SHP77 treated with DMSO at 0.1 percent for 48 hours (cell line): Measurements from ENCODE around the gene SLC39A7.

ENCODE experiments used
- DNase-seq: peaks from one replicate; lab custom pipeline; 2025; lab: John Stamatoyannopoulos, UW

The SLC39A7 gene

DNA sequence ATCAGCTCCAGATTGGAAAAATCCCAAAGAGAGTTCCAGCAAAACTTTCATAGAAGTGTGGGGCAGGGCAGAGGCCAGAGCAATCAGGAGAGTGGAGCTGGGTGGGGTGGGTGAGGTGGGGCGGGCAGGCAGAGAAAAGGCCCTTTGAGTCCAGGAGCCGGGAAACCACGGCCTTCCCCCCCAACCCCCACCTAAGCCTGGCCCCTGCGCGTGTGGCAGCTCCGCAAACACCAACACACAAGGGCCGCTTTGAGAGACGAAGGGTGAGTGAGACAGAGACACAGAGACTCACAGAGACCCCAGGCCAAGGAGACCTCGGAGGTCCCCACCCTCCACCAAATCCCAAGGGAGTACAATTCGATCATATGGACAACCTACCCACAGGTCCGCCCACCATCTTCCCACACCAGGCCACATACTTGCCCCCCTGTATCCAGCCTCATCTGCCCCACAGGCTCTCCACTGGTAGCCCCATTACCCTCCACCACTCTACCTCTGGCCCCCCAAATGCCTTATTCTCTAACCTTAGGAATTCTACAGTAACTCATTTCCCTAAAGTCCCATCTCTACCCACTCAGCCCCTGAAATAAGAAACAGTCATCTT, 10.1 kb upstream of the SLC39A7 start:
- no peak for DNase-seq

GRCh38 chr6:33191383-33192104, 9.1 kb upstream of the SLC39A7 start:
- DNase-seq, result no peak

GRCh38 chr6:33192105-33192646, 8.5 kb upstream of the SLC39A7 start, which contains the start of gene COL11A2:
Gene COL11A2, minus strand, starts transcription at chr6:33192467. Its CDS starts 227 bp downstream, at chr6:33192240.
- no peak for DNase-seq

DNA sequence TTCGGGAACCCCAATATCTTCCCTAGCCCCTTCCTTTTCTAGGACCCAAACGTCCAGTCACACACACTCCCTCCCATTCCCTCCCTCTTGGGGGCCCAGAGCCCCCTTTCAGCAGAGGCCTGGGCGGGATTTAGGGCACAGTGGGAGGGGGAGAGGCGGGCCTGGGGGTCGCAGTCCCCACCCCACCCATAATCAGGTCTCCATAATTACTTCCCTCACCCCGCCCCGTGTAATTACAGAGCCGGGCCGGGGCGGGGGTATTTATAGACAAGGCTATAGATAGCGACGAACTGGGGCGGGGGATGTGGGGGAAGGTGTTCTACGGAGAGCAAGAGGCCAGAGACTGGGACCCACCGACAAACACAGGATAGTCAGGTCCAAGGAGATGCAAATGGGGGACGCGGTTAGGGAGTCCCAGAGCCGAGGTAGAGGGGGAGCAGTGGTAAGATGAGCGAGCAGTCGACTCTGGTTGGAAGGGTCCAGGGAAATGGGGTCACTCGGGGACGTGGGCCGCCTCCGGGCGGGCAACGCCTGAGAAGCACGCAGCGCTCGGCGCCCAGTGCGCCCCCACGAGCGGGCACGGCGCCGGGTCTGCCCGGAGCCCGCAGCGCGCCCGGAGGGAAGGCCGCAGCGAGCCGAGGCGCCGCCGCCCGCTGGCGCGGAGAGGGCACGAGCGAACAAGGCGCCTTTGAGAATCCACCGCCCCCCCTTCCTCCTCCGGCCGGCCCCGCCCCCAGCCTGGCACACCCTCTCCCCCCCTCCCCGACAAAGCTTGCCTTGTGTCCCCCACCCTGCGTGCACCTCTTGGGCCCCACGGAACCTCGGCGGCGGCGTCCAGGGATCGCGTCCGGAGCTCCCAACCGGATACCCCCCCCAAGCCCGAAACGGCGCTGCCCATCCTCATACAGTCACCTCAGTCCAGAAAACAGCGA, 7.7 kb upstream of the SLC39A7 start:
- DNase-seq, result no peak

GRCh38 chr6:33193619-33194018, 7.0 kb upstream of the SLC39A7 start:
- no peak for DNase-seq

DNA sequence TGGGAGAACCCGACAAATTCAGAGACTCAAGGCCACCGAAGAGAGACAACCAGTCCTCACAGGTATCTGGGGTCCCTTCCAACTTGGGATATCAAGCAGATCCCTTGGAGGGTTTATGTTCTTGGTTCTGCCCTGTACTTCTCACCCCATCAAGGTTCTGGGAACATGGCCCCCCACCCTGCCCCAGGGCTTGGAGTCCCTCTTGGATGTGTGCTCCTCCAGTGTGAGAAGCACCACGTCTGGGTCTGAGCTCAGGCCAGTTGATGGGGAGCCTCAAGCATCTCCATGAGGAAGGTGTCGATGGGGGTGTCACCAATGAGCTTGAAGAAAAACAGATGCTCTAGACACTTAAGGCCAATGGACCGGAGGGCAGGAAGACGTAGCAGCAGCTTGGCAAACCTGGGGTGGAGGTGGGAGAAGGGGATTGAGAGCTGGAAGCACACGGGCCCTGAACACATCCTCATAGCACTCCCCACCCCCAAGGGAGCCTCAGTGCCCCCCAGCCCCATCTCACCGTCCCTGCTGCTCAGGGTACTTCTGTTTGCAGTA, 6.2 kb upstream of the SLC39A7 start:
- no peak for DNase-seq

- no peak for DNase-seq
Measured at GRCh38 chr6:33195304-33196165, 5.1 kb upstream of the SLC39A7 start.

- DNase-seq, result no peak
Measured at GRCh38 chr6:33197431-33198048, 3.1 kb upstream of the SLC39A7 start.

GRCh38 chr6:33198159-33198852, 2.4 kb upstream of the SLC39A7 start:
- no peak for DNase-seq

DNA sequence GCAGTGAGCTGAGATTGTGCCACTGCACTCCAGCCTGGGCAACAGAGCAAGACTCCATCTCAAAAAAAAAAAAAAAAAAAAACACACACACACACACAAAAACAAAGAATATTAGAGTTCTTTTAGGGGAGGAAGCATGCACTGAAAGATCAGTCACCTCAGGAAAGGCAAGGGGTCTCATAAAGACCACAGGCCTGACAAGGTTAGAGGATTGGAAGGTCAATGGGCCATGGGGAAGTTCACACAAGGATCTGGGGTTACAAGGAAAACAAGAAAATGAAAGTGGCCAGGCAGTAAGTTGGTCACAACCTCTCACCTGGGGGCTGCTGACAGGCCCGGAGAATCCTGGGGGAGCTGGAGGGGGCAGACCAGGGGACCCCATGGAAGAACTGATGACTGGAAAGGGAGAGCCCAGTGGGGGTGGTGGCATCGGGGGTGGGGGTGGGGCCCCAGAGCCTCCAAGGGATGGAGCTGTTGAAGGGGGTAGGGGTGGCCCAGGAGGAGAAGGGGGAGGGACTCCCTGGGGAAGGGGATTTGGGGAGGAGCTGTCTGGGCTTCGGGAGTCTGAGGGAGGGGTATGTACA, 1.7 kb upstream of the SLC39A7 start:
- no peak for DNase-seq

DNA sequence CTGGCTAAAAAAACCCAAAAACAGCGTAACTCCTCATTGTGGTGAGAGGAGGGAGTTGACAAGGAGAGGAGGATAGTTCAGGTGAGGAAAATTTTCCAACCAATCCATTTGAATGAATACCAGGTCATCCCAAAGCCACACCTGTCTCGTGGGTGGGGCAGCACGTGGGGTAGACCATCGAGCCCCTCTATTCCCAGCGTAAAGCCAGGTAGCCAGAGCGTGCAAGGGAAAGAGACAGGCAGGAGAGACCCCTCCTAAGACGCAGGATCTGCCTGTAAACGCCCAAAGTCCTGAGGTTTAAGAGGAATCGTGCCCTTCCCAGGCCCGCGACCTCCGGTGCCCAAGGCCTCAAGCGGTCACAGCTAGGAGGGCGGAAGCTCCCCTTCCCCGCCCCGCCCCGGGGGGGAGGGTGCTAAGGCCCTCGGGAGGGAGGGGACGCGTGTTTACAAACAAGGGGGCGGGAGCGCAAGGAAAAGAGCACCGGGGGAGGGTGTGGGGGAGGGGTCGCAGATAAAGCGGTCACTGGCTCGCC, 914 bp upstream of the SLC39A7 start:
- peak; percentile 53 for DNase-seq

DNA sequence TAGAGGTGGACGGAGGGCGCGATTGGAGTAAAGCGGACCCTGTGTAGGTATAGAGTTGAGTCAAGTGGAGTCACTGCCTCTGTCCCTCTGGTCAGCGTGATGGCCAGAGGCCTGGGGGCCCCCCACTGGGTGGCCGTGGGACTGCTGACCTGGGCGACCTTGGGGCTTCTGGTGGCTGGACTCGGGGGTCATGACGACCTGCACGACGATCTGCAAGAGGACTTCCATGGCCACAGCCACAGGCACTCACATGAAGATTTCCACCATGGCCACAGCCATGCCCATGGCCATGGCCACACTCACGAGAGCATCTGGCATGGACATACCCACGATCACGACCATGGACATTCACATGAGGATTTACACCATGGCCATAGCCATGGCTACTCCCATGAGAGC, 479 bp downstream of the SLC39A7 start:
- DNase-seq, result no peak

DNA sequence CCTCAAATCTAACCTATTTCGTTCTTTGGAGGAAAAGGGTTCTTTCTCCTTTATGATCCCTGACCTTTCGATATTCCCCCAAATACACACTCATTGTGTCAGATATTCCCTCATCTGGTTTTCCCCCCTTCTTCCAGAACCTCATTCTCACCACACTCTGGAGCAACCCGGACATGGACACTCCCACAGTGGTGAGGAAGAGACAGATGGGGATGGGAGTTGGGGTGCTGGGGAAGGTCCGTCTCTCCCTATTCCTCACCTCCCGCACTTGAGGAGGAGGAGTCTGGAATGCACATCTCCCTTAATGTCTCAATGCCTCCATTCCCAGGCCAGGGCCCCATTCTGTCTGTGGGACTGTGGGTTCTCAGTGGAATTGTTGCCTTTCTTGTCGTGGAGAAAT, 1.3 kb downstream of the SLC39A7 start:
- no peak for DNase-seq

DNA sequence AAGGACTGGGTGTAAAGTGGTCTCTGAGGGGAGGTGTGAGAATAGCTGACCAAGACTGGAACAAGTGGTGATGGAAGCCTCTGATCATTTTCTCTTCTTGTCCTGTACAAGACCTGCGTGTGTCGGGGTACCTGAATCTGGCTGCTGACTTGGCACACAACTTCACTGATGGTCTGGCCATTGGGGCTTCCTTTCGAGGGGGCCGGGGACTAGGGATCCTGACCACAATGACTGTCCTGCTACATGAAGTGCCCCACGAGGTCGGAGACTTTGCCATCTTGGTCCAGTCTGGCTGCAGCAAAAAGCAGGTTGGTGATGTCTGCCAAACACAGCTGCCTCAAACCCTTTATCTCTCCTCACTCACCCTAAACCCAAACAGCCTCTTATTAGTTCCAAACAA, 2.1 kb downstream of the SLC39A7 start:
- no peak for DNase-seq

DNA sequence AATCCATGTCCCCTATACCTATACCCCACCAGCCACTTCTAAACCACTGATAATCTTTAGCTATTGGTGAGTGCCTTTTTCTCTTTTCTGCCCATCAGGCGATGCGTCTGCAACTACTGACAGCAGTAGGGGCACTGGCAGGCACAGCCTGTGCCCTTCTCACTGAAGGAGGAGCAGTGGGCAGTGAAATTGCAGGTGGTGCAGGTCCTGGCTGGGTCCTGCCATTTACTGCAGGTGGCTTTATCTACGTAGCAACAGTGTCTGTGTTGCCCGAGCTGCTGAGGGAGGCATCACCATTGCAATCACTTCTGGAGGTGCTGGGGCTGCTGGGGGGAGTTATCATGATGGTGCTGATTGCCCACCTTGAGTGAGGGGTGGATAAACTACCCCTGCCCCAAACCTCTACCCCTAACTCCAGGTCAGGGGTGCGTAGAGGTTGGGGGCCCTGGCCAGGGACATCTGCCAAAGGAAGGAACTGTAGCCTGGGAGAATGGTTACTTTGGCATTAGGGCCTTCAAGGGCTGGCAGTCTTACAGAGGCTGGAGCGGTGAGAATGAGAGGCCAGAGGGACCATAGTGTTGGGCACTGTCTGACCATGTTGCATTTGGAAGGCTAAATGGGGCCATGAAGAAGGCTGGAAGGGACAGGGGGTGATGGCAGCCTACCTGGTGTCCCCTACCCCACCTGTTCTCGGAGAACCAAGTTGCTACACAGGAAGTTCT, 2.9 kb downstream of the SLC39A7 start:
- DNase-seq, result no peak

DNA sequence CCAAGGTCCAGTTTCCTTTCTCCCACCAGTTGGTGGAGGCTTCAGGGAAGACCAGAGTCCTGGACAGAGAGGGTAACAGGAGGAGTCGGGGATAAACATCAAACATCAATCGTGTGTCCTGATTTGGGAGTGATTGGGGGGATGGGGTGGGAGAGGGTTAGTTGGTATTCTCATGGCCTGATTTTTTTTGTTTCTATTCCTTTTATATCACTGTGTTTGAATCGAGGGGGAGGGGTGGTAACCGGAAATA, 3.4 kb downstream of the SLC39A7 start:
- DNase-seq, result no peak

DNA sequence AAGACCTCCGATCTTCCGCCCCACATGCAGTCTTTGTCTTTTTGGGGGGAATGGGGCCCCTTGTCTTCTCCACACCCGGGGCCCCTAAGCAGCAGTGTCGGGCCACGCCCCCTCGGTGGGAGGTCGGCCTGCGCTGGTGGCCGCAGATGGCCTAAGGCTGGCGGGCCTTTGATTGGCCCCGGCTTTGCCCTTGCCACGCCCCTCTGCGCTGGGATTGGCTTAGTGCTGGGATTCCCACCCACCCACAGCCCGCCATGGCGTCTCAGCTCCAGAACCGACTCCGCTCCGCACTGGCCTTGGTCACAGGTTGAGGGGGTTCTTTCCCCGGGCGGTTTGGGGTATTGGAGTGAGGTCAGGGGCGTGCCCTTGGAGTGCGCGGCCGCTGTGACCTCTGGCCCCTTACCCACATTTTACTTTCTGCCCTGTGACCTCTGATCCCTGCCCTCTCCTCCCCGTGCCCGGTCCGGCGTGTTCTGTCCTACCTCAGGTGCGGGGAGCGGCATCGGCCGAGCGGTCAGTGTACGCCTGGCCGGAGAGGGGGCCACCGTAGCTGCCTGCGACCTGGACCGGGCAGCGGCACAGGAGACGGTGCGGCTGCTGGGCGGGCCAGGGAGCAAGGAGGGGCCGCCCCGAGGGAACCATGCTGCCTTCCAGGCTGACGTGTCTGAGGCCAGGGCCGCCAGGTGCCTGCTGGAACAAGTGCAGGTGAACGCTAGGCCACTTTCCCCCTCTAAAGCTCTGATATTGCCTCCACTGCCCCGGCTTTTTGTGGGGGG, 3.9 kb downstream of the SLC39A7 start, which contains the start of gene HSD17B8:
TSS of gene HSD17B8 (plus strand) at position 241 of the 776 bp plus-strand sequence. CDS start at position 255, 14 bp downstream.
- DNase-seq, result peak; percentile 68
